Transverse colon (tissue), 4 donors: Measurements from ENCODE around the gene CDKAL1. TPM values are rescaled to one million over a fixed set of nuclear protein-coding genes. Genes with fewer than 3 reads are reported as not detected.
"Not testable (repeated sequence)": the region's sequence is repeated elsewhere in the genome, so short reads cannot be mapped to it uniquely, and the experiment has no call there.

Source experiments
- DNase-seq: peaks from one replicate; pipeline ENCODE4 v3.0.0-alpha.2; 2019
- H3K27ac ChIP-seq, 4 donors: fragments of 200-600 bp; sonication (generic); 2 replicates each; pipeline ENCODE4 v1.5.1; 2016 to 2018; ENCODE audit warnings: inconsistent platforms in 4 of 4
- H3K27me3 ChIP-seq: fragments of 200-600 bp; sonication (generic); 2 replicates; pipeline ENCODE4 v1.5.1; 2017; ENCODE audit warnings: inconsistent platforms
- H3K36me3 ChIP-seq, 4 donors: fragments of 200-600 bp; sonication (generic); 2 replicates each; pipeline ENCODE4 v1.5.1; 2017 to 2019; ENCODE audit warnings: inconsistent platforms in 4 of 4
- H3K4me1 ChIP-seq, 4 donors: fragments of 200-600 bp; sonication (generic); 2 replicates each; pipeline ENCODE4 v1.5.1; 2017 to 2020; ENCODE audit warnings: inconsistent platforms in 4 of 4
- H3K4me3 ChIP-seq, 4 donors: fragments of 200-600 bp; sonication (generic); 1 replicate in 1 of 4; 2 replicates in 3 of 4; pipeline versions ENCODE4 v1.5.1 to v1.6.1; 2017 to 2019; ENCODE audit warnings: inconsistent platforms in 4 of 4
- H3K9me3 ChIP-seq, 2 donors: fragments of 200-600 bp; sonication (generic); 2 replicates each; pipeline ENCODE4 v1.5.1; 2017 to 2019; ENCODE audit warnings: inconsistent platforms in 2 of 2
- EP300 ChIP-seq: sonication (generic); formaldehyde crosslinking; IDR thresholded peaks from one replicate; pipeline ENCODE4 v1.6.1; 2017; ENCODE audit warnings: antibody characterized with exemption, low read depth
- POLR2A ChIP-seq: fragments of 450-650 bp; IDR thresholded peaks from one replicate; pipeline ENCODE4 v1.6.1; 2016; ENCODE audit warnings: antibody characterized with exemption, mild to moderate bottlenecking, moderate library complexity
- POLR2AphosphoS5 ChIP-seq, 3 donors: sonication (generic); formaldehyde crosslinking; IDR thresholded peaks; one replicate each; pipeline ENCODE4 v1.6.1; 2016; ENCODE audit warnings: antibody characterized with exemption in 3 of 3
- WGBS, 2 donors: methylation state at CpG; one replicate each; pipeline ENCODE4 v1.1.5; 2018; ENCODE audit warnings: low coverage in 1 of 2; 5-methylcytosine and 5-hydroxymethylcytosine counted together
- in situ Hi-C, 4 donors: fragments of 200-750 bp; cut with MboI; loops; one replicate each; pipeline versions ENCODE4 v1.15.0 to v1.15.1; 2017; ENCODE audit warnings: low sequenced_read_pairs in 3 of 4, low pct_ligation_motif_present in 1 of 4, low pct_unique_long_range_greater_than_20kb in 1 of 4
- intact Hi-C: fragments of 100-400 bp; cut with DNase I; formaldehyde crosslinking; loops from one replicate; pipeline ENCODE4 v1.15.1; 2023; ENCODE audit warnings: low total_unique reads
- total RNA-seq, 4 donors: library from RNA; depleted of rRNA; stranded (reverse); fragments of >200 nt; gene quantifications; one replicate each; pipeline ENCODE4 v1.1.0, GENCODE V29; 2016
- TF ChIP-seq, protein P1 (sequence below), 5 experiments: fragments of 200-600 bp in 3 of 5; fragments of 450-650 bp in 2 of 5; sonication (generic) in 3 of 5; IDR thresholded peaks; 1 replicate in 2 of 5; 2 replicates in 3 of 5; pipeline ENCODE4 v1.5.1; 2016 to 2017; ENCODE audit warnings: antibody characterized with exemption in 5 of 5, inconsistent platforms in 3 of 5, mild to moderate bottlenecking in 2 of 5, moderate library complexity in 1 of 5

CDKAL1 gene
- total RNA-seq, 4 donors from 2014 or later: 4.8 to 21.7 (median 12.5) TPM

DNA sequence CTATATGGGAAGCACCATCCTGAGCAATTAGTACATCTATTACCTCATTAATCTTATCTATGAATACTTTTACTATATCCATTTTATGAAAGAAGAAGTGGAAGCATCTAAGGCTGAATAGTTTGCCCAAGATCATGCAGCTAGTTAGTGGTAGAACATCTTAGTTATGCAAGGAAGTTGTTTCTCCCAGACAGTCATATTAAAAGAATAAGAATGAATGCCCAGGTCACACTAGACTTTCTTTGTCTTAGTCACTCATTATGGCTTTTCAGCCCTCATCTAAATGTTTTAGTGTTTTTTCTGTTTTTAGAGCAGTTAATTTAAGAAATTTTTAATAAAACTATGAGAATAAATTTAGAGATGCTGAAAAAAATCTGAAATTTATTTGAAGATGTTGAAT lies 517.5 kb downstream of the CDKAL1 start:
- no peak for DNase-seq
- in situ Hi-C loops: no loop called here
- no peaks in the 10 kb centered on the region for H3K4me1 ChIP-seq

DNA sequence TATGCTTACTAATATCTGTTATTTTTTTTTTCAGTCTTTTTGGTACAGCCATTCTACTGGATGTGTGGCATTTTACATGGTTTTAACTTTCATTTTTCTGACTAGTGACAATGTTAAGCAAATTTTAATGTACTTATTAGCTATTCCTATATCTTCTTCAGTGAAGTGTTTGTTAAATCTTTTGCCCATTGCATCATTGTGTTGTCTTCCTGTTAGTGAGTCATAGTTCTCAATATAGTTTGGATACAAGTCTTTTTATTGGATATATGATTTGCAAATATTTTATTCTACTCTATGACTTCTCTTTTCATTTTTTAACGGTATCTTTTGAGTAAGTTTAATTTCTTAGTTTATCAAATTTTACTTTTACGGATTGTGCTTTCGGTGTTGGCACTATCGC lies 519.4 kb downstream of the CDKAL1 start:
- DNase-seq: no peak
- H3K27me3 ChIP-seq: no peaks in the 10 kb centered on the region
- TF ChIP-seq EP300: no peak
- TF ChIP-seq POLR2A: no peak
- TF ChIP-seq, protein P1, sequence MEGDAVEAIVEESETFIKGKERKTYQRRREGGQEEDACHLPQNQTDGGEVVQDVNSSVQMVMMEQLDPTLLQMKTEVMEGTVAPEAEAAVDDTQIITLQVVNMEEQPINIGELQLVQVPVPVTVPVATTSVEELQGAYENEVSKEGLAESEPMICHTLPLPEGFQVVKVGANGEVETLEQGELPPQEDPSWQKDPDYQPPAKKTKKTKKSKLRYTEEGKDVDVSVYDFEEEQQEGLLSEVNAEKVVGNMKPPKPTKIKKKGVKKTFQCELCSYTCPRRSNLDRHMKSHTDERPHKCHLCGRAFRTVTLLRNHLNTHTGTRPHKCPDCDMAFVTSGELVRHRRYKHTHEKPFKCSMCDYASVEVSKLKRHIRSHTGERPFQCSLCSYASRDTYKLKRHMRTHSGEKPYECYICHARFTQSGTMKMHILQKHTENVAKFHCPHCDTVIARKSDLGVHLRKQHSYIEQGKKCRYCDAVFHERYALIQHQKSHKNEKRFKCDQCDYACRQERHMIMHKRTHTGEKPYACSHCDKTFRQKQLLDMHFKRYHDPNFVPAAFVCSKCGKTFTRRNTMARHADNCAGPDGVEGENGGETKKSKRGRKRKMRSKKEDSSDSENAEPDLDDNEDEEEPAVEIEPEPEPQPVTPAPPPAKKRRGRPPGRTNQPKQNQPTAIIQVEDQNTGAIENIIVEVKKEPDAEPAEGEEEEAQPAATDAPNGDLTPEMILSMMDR (IDR thresholded peaks at IDR 0.05): no peak
- no peak for TF ChIP-seq POLR2AphosphoS5 (IDR thresholded peaks at IDR 0.05)
- intact Hi-C loops: no loop called here
- H3K36me3 ChIP-seq: no peaks in the 10 kb centered on the region
- peaks cover 2 to 7% of the 10 kb centered on the region in 2 donors for H3K9me3 ChIP-seq
- no peaks in the 10 kb centered on the region for H3K4me1 ChIP-seq
- WGBS, 2 donors: 96 to 100% methylated on average over 4 of the region's 4 CpGs
- no peak overlapping the region for H3K27ac ChIP-seq
- H3K4me3 ChIP-seq: no peak overlapping the region
- in situ Hi-C loops: no loop called here

More for the DNA sequence above, 517.5 kb downstream of the CDKAL1 start:
- Histone ChIP-seq H3K36me3 (no peaks in the 10 kb centered on the region), H3K4me3 (no peak overlapping the region), H3K27me3 (no peaks in the 10 kb centered on the region), H3K9me3 (no peaks in the 10 kb centered on the region), H3K27ac (no peak overlapping the region)
- no peak for TF ChIP-seq POLR2A
- TF ChIP-seq, protein P1 (IDR thresholded peaks at IDR 0.05): no peak
- no peak for TF ChIP-seq POLR2AphosphoS5 (IDR thresholded peaks at IDR 0.05)
- TF ChIP-seq EP300: no peak
- intact Hi-C loops: no loop called here

DNA sequence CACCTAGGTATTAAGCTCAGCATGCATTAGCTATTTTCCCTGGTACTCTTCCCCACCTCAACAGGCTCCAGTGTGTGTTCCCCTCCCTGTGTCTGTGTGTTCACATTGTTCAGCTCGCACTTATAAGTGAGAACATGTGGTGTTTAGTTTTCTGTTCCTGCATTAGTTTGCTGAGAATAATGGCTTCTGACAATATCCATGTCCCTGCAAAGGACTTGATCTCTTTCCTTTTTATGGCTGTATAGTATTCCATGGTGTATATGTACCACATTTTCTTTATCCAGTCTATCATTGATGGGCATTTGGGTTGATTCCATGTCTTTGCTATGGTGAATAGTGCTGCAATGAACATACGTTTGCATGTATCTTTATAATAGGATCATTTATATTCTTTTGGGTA lies 521.2 kb downstream of the CDKAL1 start:
- in situ Hi-C loops: not testable (repeated sequence)

GRCh38 chr6:21061892-21062291 lies 527.6 kb downstream of the CDKAL1 start:
- Histone ChIP-seq H3K27ac (no peak overlapping the region), H3K4me1 (no peaks in the 10 kb centered on the region), H3K27me3 (no peaks in the 10 kb centered on the region), H3K9me3 (peaks cover 3 to 9% of the 10 kb centered on the region in 2 donors), H3K36me3 (peaks cover 0 to 1% (median 0%) of the 10 kb centered on the region in 4 donors), H3K4me3 (no peak overlapping the region)
- intact Hi-C loops: no loop called here
- TF ChIP-seq POLR2A (no peak), EP300 (no peak), POLR2AphosphoS5 (IDR thresholded peaks at IDR 0.05) (no peak)
- TF ChIP-seq, protein P1 (IDR thresholded peaks at IDR 0.05): no peak
- in situ Hi-C loops: no loop called here
- no peak for DNase-seq

More for the DNA sequence above, 521.2 kb downstream of the CDKAL1 start:
- H3K9me3 ChIP-seq, H3K4me1 ChIP-seq, DNase-seq, H3K27me3 ChIP-seq, H3K36me3 ChIP-seq, H3K4me3 ChIP-seq, H3K27ac ChIP-seq, intact Hi-C loops: not testable (repeated sequence)
- WGBS, 2 donors: 100% methylated on average over 2 of the region's 2 CpGs

GRCh38 chr6:21064756-21065340 lies 530.6 kb downstream of the CDKAL1 start:
- WGBS, 2 donors: 48 to 53% methylated on average over 1 of the region's 1 CpG
- Histone ChIP-seq H3K27ac (no peak overlapping the region), H3K36me3 (peaks cover 0 to 1% (median 0%) of the 10 kb centered on the region in 4 donors), H3K4me1 (no peaks in the 10 kb centered on the region), H3K9me3 (no peaks in the 10 kb centered on the region), H3K27me3 (no peaks in the 10 kb centered on the region), H3K4me3 (no peak overlapping the region)
- in situ Hi-C loops: no loop called here
- DNase-seq: no peak
- intact Hi-C loops: no loop called here
- TF ChIP-seq, protein P1 (IDR thresholded peaks at IDR 0.05): no peak
- no peak for TF ChIP-seq EP300
- no peak for TF ChIP-seq POLR2AphosphoS5 (IDR thresholded peaks at IDR 0.05)
- TF ChIP-seq POLR2A: no peak
